ENCODE data around the gene MBP. TPM values are rescaled to one million over a fixed set of nuclear protein-coding genes. Genes with fewer than 3 reads are reported as not detected.

The MBP gene
- total and polyA plus RNA-seq, 2 donors (not counting 1 experiment from before 2014, with no cell fraction given) = 2.3 to 3.6 TPM

DNA sequence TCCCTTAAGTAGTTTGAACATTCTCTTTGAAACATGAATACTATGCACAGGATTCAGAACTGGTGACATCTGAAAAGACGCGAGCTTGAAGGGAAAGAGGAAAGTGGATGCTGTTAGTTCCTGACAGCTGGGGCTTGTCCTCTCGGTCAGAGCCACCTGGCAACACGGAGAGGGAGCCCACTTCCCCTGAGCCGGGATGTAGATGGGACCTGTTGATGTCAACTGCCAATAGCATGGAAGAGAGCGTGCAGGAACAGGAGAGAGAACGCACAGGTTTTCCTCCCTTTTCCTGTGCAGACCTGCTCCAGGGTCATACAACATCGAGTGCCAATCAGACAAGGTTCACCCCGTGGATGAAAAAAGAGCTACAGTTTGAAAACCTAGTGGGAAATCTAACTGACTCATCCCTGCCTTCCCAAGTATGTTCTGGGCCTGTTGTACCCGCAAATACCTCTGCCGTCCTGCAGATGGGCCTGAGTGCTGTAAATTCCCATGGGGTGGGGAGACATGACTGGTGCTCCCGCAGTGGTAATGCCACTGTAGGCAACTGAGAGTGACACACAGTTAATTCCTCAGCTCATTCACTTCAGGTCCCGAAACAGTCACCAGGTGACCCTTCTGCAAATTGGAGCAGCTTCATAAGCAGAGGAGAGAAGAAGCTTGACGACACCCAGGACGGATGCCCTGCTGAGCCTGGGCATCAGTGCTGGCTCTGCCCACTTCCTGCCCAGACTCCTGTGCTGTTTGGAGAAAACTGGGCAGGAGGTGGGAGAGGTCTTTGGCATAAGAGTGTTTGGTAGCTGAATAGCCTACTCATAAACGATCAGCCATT, 13.9 kb upstream of the MBP start:
- no peak overlapping the region for H3K9ac ChIP-seq (ENCODE audit: insufficient read depth, low read length)
- no peak overlapping the region for H3K27ac ChIP-seq (ENCODE audit: insufficient read depth, low read length)
- H3K36me3 ChIP-seq (ENCODE audit: control insufficient read depth, insufficient read depth, low read length) = no peaks in the 10 kb centered on the region
- H3K27me3 ChIP-seq (ENCODE audit: control insufficient read depth, insufficient read depth, low read length) = no peaks in the 10 kb centered on the region
- no peak overlapping the region for H2AFZ ChIP-seq (ENCODE audit: low read length)
- H4K20me1 ChIP-seq (ENCODE audit: control insufficient read depth, extremely low read depth, insufficient read depth, low read length) = no peaks in the 10 kb centered on the region
- no peak overlapping the region for H3K4me2 ChIP-seq (ENCODE audit: extremely low read depth, insufficient read depth, low read length)
- H3K4me1 ChIP-seq (ENCODE audit: control insufficient read depth, extremely low read depth, insufficient read depth, low read length) = no peaks in the 10 kb centered on the region
- no peaks in the 10 kb centered on the region for H3K79me2 ChIP-seq (ENCODE audit: control insufficient read depth, insufficient read depth, low read length)
- H3K9me3 ChIP-seq (ENCODE audit: control insufficient read depth, insufficient read depth, low read depth, low read length) = no peaks in the 10 kb centered on the region
- TF ChIP-seq, protein P1, sequence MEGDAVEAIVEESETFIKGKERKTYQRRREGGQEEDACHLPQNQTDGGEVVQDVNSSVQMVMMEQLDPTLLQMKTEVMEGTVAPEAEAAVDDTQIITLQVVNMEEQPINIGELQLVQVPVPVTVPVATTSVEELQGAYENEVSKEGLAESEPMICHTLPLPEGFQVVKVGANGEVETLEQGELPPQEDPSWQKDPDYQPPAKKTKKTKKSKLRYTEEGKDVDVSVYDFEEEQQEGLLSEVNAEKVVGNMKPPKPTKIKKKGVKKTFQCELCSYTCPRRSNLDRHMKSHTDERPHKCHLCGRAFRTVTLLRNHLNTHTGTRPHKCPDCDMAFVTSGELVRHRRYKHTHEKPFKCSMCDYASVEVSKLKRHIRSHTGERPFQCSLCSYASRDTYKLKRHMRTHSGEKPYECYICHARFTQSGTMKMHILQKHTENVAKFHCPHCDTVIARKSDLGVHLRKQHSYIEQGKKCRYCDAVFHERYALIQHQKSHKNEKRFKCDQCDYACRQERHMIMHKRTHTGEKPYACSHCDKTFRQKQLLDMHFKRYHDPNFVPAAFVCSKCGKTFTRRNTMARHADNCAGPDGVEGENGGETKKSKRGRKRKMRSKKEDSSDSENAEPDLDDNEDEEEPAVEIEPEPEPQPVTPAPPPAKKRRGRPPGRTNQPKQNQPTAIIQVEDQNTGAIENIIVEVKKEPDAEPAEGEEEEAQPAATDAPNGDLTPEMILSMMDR (conservative IDR thresholded peaks at IDR 0.05 in 1 of 2, IDR thresholded peaks at IDR 0.05 in 1 of 2; ENCODE audit: low read depth in 1 of 2, low read length in 2 of 2) = no peak
- no peak for TF ChIP-seq EZH2 (IDR thresholded peaks at IDR 0.05; ENCODE audit: low read length, missing control alignments)
- no peak overlapping the region for H3K4me3 ChIP-seq (replicated peaks in 1 of 4; ENCODE audit: control extremely low read depth in 1 of 4, insufficient read depth in 1 of 4, low read depth in 3 of 4, low read length in 4 of 4)
- DNase-seq (ENCODE audit: low read depth in 2 of 2) = no peak

DNA sequence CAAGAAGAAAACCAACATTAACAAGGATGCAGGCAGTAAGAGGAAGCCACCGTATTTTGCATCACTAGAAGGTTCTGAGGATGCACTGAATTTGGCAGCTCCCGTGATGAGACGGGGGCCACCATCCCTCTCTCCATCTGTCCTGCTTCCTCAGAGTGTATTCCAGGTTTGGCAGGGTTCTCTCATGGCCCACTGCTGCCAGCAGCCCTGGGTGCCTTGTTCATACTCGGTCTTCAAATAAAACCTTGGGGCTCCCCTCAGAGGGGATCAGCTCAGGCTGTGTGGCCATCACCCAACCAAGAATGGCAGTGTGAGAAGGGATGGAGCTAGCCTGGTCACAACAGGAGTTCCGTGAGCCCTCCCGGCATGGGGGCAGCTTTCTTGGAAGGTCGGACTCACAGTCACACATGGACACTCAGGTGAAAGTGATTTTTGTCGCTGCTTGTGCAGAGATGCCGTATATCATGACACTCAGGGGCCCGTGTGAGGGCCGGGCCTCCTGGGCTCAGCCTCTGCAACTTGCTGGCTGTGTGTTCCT, 12.8 kb upstream of the MBP start:
- no peaks in the 10 kb centered on the region for H3K4me1 ChIP-seq (ENCODE audit: control insufficient read depth, extremely low read depth, insufficient read depth, low read length)

DNA sequence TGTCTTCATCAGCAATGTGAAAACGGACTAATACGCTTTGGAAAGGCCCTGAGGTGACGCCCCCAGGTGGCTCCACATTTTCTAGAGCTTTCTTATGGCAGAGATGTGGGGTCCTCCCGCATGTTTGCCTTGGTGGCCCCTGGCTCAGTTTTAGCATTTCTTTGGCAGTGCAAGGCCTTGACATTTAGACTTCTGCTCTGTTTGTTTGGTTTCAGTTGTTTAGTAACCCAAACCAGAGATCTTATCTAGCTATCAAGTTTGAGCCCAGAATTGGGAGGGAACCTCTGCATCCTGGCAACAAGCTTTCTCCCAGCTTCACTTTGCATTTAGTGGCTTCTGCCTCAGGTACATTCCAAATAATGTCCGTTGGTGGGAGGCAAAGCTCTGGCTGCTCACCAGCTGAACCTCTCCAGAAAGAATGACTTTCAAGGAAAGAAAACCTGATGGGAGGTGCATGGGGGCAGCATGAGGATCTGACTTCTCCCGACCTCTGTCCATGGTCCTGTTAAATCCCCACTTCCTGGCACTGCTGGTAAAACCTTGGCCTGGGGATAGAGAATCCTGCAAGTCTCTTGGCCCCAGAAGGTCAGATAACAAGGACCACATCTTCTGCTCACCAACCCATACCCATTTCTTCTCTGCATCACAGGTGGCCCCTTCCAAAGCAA, 12.0 kb upstream of the MBP start:
- Histone ChIP-seq H2AFZ (ENCODE audit: low read length) (no peak overlapping the region), H3K79me2 (ENCODE audit: control insufficient read depth, insufficient read depth, low read length) (no peaks in the 10 kb centered on the region), H3K9me3 (ENCODE audit: control insufficient read depth, insufficient read depth, low read depth, low read length) (no peaks in the 10 kb centered on the region), H3K27me3 (ENCODE audit: control insufficient read depth, insufficient read depth, low read length) (no peaks in the 10 kb centered on the region), H3K9ac (ENCODE audit: insufficient read depth, low read length) (no peak overlapping the region), H3K4me1 (ENCODE audit: control insufficient read depth, extremely low read depth, insufficient read depth, low read length) (no peaks in the 10 kb centered on the region), H3K4me2 (ENCODE audit: extremely low read depth, insufficient read depth, low read length) (no peak overlapping the region), H4K20me1 (ENCODE audit: control insufficient read depth, extremely low read depth, insufficient read depth, low read length) (no peaks in the 10 kb centered on the region), H3K36me3 (ENCODE audit: control insufficient read depth, insufficient read depth, low read length) (no peaks in the 10 kb centered on the region), H3K27ac (ENCODE audit: insufficient read depth, low read length) (no peak overlapping the region), H3K4me3 (replicated peaks in 1 of 4; ENCODE audit: control extremely low read depth in 1 of 4, insufficient read depth in 1 of 4, low read depth in 3 of 4, low read length in 4 of 4) (no peak overlapping the region)
- DNase-seq (ENCODE audit: low read depth in 2 of 2) = no peak
- no peak for TF ChIP-seq EZH2 (IDR thresholded peaks at IDR 0.05; ENCODE audit: low read length, missing control alignments)
- TF ChIP-seq, protein P1 (conservative IDR thresholded peaks at IDR 0.05 in 1 of 2, IDR thresholded peaks at IDR 0.05 in 1 of 2; ENCODE audit: low read depth in 1 of 2, low read length in 2 of 2) = no peak

More for the DNA sequence above, 12.8 kb upstream of the MBP start:
- Histone ChIP-seq H3K36me3 (ENCODE audit: control insufficient read depth, insufficient read depth, low read length) (no peaks in the 10 kb centered on the region), H3K79me2 (ENCODE audit: control insufficient read depth, insufficient read depth, low read length) (no peaks in the 10 kb centered on the region), H3K4me3 (replicated peaks in 1 of 4; ENCODE audit: control extremely low read depth in 1 of 4, insufficient read depth in 1 of 4, low read depth in 3 of 4, low read length in 4 of 4) (no peak overlapping the region), H3K4me2 (ENCODE audit: extremely low read depth, insufficient read depth, low read length) (no peak overlapping the region), H3K9ac (ENCODE audit: insufficient read depth, low read length) (no peak overlapping the region), H3K27ac (ENCODE audit: insufficient read depth, low read length) (no peak overlapping the region), H2AFZ (ENCODE audit: low read length) (no peak overlapping the region), H3K27me3 (ENCODE audit: control insufficient read depth, insufficient read depth, low read length) (no peaks in the 10 kb centered on the region), H3K9me3 (ENCODE audit: control insufficient read depth, insufficient read depth, low read depth, low read length) (no peaks in the 10 kb centered on the region), H4K20me1 (ENCODE audit: control insufficient read depth, extremely low read depth, insufficient read depth, low read length) (no peaks in the 10 kb centered on the region)
- DNase-seq (ENCODE audit: low read depth in 2 of 2) = no peak
- no peak for TF ChIP-seq EZH2 (IDR thresholded peaks at IDR 0.05; ENCODE audit: low read length, missing control alignments)
- TF ChIP-seq, protein P1 (conservative IDR thresholded peaks at IDR 0.05 in 1 of 2, IDR thresholded peaks at IDR 0.05 in 1 of 2; ENCODE audit: low read depth in 1 of 2, low read length in 2 of 2) = no peak
